ENCODE data around the gene LNX1.

LNX1 gene

DNA sequence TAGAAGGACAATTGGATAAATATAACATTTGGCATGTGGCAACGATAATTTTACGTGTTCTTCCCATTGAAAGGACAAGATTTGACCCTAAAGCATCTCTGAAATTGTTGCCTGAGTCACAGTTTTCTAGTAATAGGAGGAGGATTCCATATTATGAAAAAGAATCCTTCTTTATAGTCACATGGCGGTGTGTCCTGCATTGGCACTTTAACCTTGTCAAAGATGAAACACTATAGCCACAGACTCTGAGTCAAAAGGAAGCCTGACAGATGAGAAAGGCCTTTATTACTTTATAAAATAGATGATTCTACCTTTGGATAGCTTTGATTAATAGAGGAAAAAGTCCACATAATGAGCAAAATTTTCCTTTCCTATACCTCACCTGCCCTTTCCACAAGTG is 11.5 kb downstream of the LNX1 start:
- no peak for TF ChIP-seq CTCF (conservative IDR thresholded peaks at IDR 0.05; ENCODE audit: control insufficient read depth, insufficient read depth, low read depth, low read length)
- DNase-seq (ENCODE audit: low read depth) = no peak
- H3K4me3 ChIP-seq (ENCODE audit: control insufficient read depth, low read depth, low read length) = no peak overlapping the region

- DNase-seq (ENCODE audit: low read depth) = peak; percentile 22
- TF ChIP-seq CTCF (conservative IDR thresholded peaks at IDR 0.05; ENCODE audit: control insufficient read depth, insufficient read depth, low read depth, low read length) = no peak
- H3K4me3 ChIP-seq (ENCODE audit: control insufficient read depth, low read depth, low read length) = no peak overlapping the region
Observed at GRCh38 chr4:53576676-53577372, 14.5 kb downstream of the LNX1 start.

DNA sequence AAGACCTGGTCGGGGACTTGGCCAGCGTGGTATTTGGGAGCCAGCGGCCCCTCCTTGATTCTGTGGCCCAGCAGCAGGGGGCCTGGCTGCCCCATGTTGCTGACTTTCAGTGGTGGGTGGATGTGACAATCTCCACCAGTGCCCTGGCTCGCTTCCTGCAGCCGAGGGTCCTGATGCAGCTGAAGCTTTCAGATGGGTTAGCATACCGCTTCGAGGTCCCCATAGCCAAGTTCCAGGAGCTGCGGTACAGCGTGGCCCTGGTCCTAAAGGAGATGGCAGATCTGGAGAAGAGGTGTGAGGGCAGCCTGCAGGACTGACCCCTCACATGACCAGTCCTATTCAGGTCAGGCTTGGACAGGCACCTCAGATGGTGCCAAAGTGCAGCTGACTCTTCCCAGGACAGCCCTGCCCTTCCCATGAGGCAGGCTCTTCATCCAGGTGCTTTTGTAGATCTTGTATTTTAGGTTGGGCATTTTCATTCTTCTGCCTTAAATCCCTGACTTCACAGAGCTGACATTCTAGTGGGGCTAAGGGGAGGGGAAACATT is 15.1 kb downstream of the LNX1 start:
- TF ChIP-seq CTCF (conservative IDR thresholded peaks at IDR 0.05; ENCODE audit: control insufficient read depth, insufficient read depth, low read depth, low read length) = no peak

DNA sequence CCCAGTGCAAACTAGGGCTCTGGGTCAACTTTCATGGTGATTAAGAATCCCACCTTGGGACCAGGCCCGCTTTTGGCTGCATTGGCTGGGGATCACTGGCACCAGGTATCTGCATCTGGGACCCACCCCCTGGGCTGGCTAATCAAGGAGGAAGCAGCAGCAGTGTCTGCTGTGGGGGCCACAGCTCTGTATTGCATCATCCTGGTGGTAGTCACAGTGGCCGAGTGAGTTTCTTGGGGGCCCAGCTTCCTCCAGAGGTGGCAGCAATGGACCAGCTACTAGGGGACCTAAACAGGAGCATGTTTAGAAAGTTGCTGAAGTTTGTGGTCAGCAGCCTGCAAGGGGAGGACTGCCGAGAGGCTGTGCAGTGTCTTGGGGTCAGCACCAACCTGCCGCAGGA is 15.7 kb downstream of the LNX1 start:
- no peak for DNase-seq (ENCODE audit: low read depth)
- TF ChIP-seq CTCF (conservative IDR thresholded peaks at IDR 0.05; ENCODE audit: control insufficient read depth, insufficient read depth, low read depth, low read length) = no peak

More for the DNA sequence above, 15.1 kb downstream of the LNX1 start:
- H3K4me3 ChIP-seq (ENCODE audit: control insufficient read depth, low read depth, low read length) = no peak overlapping the region
- DNase-seq (ENCODE audit: low read depth) = no peak

DNA sequence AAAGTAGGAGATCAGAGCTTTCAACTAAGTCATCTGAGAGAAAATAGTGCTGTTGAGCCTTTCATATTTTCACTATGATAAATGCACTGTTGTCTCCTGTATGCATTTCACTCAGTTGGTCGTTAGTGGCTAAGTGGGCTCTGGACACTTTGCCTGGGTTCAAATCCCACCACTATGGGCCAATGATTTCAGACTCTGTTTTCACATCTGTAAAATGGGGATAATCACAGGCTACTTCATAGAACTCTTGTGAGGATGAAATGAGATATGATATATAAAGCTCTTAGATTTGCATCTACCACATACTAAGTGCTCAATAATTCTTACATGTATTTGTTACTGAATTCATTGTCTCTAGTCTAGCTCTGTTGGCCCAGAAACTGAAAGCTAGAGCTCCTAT is 16.8 kb downstream of the LNX1 start:
- no peak for TF ChIP-seq CTCF (conservative IDR thresholded peaks at IDR 0.05; ENCODE audit: control insufficient read depth, insufficient read depth, low read depth, low read length)
- H3K4me3 ChIP-seq (ENCODE audit: control insufficient read depth, low read depth, low read length) = no peak overlapping the region
- no peak for DNase-seq (ENCODE audit: low read depth)

More for the DNA sequence above, 15.7 kb downstream of the LNX1 start:
- H3K4me3 ChIP-seq (ENCODE audit: control insufficient read depth, low read depth, low read length) = no peak overlapping the region

DNA sequence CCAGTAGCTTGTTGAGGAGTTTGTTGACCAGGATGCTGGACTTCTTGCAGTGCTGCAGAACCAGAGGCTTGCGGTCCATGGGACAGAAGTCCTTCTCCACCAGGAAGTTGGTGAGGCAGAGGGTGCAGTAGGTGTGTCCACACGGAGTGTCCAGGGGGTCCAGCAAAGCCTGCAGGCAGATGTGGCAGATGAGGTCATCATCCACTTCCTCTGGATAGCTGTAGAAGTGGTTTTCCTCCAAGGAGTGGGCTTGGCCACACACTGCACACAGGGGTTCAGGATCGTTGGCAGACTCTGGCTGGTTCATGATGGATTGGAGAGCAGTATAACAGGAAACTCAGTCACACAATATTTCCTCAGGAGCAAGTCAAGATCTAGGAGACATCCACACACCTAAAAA is 17.6 kb downstream of the LNX1 start:
- no peak for TF ChIP-seq CTCF (conservative IDR thresholded peaks at IDR 0.05; ENCODE audit: control insufficient read depth, insufficient read depth, low read depth, low read length)
- no peak overlapping the region for H3K4me3 ChIP-seq (ENCODE audit: control insufficient read depth, low read depth, low read length)
- peak; percentile 39 for DNase-seq (ENCODE audit: low read depth)

All from fibroblast of mammary gland (primary cell).